HG02678 (cell line): ENCODE data around the gene LSMEM2.
A peak's percentile ranks its signal among the peaks of the same experiment; 100 is the strongest.
"Not testable (repeated sequence)": the region's sequence is repeated elsewhere in the genome, so short reads cannot be mapped to it uniquely, and the experiment has no call there.

ENCODE experiments used
- ATAC-seq: cut with Tn5 transposase; IDR thresholded peaks from one replicate; pipeline ENCODE4 v1.9.1; 2021; ENCODE audit warnings: mild to moderate bottlenecking, moderate library complexity; ENCODE audit not compliant: unreplicated experiment

Gene LSMEM2

GRCh38 chr3:50275996-50276761 lies 2.7 kb upstream of the LSMEM2 start:
- ATAC-seq, result no peak

- no peak for ATAC-seq
Measured at GRCh38 chr3:50276762-50277101, 2.2 kb upstream of the LSMEM2 start.

DNA sequence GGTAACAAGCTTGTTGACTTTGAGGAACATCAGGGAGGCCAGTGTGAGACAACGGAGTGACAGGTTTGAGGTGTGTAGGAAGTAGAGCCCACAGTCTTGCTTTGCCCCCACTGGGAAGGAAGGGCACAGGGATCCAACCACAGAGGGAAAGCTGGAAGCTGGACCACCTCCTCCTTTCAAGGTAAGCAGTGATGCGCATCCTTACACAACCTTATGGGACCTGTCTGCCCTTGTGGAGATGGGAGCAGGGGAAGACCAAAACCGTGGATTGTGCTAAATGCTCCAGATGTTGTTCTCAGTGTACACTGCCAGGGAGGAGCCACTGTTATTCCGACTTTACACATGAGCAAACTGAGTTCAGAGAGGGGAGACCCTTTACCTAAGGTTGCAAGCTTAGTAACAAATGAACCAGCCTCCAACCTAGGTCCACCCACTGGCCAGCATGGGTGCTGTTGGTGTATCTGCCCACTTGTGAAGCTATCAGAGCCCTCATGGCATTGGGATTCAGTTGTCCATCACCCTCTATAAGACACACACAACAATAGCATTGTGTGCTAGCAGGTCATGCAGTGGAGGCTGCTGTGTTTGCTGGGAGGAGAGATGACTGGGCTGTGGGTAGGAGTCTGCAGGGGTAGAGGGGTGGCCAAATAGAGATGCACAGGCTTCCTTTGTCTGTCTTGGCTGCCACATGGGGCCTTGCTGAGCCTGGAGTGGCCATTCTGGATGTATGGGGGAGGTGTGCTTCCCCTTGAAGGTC lies 586 bp upstream of the LSMEM2 start:
- ATAC-seq, result no peak

DNA sequence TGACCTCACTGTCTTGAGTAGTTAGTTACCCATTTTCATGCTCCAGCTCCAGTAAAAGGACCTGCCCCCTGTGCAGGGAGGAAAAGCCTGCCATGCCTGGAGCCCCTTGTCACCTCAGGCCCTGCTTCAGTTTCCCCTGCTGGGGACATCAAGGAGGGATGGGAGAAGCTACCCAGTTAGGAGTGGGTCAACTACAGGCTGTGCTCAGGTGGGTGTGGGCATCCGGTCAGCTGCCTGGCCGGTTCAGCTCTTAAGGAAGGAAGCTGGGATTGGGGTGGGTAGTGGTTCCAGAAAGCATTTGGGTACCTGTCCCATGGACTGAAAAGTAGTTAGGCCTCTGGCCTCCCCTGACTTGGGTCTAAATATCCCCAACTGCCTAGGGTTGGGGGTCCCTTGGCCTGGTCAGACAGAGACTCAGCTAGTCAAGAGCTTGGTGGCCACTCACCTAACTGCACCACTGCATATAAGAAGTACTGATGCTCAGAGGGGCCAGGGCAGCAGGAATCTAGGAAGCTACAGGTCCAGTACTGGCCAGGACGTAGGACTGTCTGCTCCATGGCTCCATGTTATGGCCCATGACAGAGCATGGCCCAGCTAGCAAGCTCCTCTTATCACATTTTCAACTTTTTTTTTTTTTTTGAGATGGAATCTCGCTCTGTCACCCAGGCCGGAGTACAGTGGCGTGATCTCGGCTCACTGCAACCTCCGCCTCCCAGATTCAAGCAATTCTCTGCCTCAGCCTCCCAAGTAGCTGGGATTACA lies 549 bp downstream of the LSMEM2 start:
- ATAC-seq, result no peak

GRCh38 chr3:50284121-50284520 lies 5.2 kb downstream of the LSMEM2 start:
- not testable (repeated sequence) for ATAC-seq

GRCh38 chr3:50286322-50287227 lies 7.7 kb downstream of the LSMEM2 start:
- ATAC-seq, result no peak

DNA sequence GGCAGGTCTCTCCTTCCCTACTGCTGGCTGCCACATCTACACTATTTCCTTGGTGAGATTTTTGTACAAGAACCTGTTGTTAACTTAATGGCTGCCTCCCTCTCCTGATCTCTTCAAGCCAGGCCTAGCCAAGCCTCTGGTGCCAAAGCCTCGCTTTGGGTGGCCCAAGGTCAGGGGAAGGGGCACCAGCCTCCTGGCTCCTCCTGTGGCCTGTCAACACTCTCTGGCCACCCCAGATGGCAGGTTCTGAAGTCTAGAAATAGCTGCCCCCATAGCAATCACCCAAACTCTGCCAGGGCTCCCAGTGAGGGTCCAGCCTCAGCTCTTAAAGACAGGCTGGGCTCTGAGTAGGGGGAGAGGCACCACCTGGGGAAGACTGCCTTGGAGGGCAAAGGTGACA lies 8.4 kb downstream of the LSMEM2 start:
- no peak for ATAC-seq

DNA sequence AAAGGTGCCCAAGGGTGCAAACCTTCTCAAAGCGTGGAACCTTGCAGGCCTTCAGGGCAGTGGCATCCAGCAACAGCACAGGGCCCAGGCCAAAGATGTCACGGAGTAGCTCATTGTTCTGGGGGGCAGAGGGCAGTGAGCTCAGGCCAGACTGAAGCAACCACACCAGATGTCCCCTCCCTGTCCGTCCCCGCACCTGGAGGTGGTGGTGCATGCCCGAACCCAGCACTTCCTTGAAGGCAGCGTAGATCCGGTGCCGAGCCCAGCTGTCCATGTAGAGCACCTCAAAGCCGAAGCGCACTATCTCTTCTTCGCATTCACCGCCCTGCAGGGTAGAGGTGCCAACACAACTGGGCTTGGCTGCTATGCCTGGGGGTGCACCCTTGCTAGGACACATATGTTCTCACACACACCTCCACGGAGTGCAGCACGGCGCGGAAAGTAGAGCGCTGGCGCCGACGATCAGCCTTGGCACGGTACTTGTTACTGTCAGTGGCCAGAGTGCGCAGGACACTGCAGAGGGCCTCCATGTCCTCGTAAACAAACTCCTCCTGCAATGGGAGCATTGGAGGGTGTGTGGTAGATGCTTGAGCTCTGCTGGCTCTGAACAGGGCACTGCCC lies 9.6 kb downstream of the LSMEM2 start:
- ATAC-seq, result no peak

DNA sequence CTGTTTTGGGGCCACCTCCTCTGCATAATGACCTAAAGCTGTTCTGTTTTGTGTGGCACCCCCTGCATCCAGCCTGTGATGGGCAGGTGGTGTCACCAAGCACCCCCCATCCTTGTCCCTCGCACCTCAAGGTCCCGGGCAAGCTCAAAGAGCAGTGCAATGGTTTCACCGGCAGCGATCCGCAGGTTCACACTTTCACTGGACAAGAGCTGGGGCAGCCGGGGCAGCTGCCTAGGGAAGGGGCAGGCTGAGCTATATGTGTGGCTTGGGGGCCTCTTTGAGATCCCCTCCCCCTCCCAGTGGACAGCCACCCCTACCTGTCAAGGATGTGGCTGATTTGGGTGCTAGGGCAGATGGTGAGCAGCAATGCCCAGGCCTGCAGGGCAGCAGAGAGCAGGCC lies 10.2 kb downstream of the LSMEM2 start:
- no peak for ATAC-seq

GRCh38 chr3:50290161-50290641 lies 11.3 kb downstream of the LSMEM2 start:
- ATAC-seq, result no peak

- peak; percentile 97 for ATAC-seq
Measured at GRCh38 chr3:50292159-50293078, 13.5 kb downstream of the LSMEM2 start, which contains the start of gene IFRD2. TSS of gene IFRD2 (minus strand) at chr3:50292429. CDS start at chr3:50292274, 155 bp downstream.

- no peak for ATAC-seq
Measured at GRCh38 chr3:50293079-50293801, 14.4 kb downstream of the LSMEM2 start.

DNA sequence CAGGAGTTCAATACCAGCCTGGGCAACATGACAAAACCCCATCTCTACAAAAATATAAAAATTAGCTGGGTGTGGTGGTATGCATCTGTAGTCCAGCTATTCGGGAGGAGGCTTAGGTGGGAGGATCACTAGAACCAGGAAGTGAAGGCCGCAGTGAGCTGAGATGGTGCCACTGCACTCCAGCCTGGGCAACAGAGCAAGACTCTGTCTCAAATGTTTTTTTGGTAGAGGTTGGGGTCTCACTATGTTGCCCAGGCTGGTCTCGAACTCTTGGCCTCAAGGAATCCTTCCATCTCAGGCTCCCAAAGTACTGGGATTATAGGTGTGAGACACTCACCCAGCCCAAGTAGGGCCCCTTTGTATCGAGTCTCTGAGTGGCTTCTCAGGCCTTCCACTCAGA lies 15.2 kb downstream of the LSMEM2 start:
- no peak for ATAC-seq

DNA sequence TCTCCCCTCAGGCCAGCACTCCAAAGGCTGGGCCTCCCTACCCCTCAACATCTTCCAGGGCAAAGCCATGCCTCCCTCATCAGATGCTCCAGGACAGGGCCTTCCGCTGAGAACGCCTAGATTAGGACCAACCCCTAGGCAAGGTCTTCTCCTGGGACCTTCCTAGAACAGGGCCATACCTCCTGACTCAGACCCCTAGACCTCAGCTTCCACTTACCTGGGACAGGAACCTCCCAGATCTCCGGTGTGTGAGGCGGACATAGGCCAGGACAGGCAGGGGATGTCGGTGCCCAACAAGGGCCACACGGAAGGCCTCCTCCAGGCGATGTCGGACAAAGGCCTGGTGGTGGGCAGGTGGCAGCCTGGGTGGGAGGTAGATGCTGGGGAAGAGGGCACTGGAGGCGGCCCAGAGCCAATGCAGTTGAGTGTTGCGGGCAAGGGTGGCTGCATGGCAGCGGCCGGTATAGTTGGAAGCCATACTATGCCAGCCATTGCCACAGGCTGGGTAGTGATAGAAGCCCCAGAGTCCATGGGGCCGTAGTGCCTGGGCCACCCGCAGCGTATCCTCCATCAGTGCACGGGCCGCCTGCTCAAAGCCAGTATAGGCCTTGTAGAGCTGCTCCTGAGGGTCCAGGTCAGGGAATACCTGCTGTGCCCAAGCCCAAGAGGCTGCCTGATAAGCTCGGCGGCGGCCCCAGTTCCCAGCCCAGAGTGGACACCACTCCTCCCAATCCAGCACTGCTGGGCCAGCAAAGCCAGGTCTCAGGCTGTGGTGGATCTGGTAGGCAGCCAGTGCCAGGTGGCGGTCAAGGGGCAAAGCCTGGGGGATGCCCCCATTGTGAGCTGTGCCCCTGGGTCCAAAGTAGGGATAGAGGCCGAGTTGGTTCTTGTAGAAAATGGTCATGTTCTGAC lies 15.9 kb downstream of the LSMEM2 start:
- ATAC-seq, result no peak

GRCh38 chr3:50295553-50296431 lies 16.9 kb downstream of the LSMEM2 start:
- no peak for ATAC-seq

DNA sequence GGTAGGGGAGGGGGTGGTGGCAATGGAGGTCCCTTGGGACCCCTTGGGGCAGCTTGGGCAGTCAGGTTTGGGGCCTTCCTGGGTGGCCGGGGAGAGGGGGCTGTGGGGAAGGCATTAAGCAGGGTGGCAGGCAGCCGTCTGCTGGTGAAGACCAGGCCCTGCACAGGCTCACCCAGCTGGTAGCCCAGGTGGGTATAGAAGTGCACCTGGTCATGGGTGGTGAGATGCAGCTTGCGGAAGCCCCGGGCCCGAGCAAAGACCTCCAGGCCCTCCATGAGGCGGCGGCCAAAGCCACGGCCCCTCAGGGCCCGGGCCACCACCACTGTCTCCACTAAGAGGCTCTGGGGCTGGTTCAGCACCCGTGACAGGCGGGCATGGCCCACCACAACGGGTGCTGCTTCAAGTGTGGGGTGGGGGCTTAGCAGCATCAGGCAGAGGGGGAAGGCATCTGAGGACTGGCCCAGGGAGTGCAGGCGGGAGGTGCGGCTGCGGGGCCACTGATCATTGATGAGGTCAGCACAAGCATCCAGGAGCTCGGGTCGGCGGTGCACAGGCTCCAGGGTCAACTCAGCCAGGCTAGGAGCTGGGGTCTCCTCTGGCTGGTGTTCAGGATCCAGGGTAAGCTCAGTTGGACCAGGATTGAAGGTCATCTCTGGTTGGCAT lies 18.0 kb downstream of the LSMEM2 start:
- no peak for ATAC-seq
